Measurements from ENCODE around the gene PRKD2.
"Not testable (repeated sequence)": the region's sequence is repeated elsewhere in the genome, so short reads cannot be mapped to it uniquely, and the experiment has no call there.

PRKD2 gene

GRCh38 chr19:46724468-46724867 lies 7.6 kb upstream of the PRKD2 start:
- no peak for DNase-seq (ENCODE audit: low spot score)

DNA sequence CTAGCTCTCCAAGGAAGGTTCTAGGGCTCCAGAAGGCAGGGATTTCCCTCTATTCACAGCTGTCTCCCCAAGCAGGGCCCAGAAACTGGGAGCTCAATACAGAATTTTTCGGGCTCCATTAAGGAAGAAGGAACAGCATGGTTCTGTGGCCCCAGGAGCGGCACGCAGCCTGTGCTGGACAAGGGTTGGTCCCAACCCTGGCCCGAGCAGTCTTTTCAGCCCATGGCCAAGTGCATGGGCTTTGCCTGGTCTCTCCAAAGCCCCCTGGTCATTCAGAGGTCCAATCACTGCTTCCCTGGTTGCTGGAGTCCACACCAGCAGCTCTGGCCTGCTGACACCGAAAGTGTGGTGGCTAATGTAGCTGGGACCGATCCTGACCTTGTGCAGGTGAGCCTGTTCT lies 6.6 kb upstream of the PRKD2 start:
- DNase-seq (ENCODE audit: low spot score): no peak

GRCh38 chr19:46723023-46723461 lies 6.1 kb upstream of the PRKD2 start:
- no peak for DNase-seq (ENCODE audit: low spot score)

DNA sequence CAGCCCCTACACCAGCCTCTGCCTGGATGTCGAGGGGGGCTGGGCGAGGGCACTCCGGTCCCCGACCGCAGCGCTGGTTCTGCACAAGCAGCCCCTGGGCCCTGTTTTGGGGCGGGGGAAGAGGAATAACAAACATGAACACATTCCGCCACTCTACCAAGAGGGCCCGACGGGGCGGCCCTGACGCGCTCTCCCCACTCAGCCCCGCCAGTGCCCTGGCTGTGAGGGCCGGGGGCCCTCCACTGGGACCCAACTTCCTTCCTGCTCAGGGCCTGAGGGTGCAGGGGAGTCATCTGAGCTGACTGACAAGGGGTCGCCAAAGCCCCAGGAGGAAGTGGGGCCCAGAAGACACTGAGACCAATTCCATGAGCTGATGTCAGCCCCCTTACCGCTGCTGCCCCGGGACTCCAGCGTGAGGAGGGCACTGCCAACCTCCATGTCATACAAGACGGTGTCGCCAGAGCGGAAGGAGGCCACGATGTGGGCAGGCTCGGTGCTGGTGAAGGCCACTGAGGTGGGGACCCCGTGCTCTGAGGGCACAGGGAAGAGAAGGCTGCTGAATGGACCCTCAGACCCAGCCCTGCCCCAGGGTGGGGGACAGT lies 5.6 kb upstream of the PRKD2 start:
- DNase-seq (ENCODE audit: low spot score): no peak

GRCh38 chr19:46722004-46722380 lies 5.1 kb upstream of the PRKD2 start:
- DNase-seq (ENCODE audit: low spot score): no peak

- peak; percentile 75 for DNase-seq (ENCODE audit: low spot score)
Measured at GRCh38 chr19:46721269-46722003, 4.5 kb upstream of the PRKD2 start.

DNA sequence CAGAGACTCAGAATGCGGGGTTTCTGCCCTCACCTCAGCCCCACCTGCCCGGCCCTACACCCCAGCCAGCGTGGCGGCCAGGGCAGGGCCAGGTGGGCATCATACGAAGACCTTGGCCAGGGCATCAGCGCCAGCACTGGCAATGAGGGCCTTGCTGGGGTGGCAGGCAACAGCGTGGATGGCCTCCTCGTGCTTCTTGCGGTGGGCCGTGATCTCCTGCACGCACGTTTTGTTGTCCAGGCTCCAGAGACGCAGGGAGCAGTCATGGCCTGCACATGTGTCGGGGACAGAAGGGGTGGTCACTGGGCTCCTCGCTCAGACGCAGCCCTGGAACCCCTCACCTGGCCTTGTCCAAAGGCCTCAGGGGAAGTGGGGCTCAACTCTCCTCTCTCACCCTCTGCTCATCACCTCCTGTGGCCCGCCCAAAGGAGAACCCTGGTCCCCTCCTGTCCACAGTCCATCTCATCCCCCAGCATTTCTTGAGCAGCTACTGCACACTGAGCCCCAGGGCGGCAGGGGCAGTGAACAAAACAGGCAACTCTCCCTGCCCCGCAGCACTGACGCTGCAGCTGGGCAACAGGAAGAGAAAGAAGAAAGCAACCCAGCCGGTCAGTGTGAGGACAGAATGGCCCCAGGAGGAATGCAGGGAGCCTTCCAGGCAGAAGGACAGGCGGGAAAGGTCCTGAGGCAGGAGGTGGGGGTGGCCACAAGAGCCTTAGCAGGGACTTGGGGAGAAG lies 3.8 kb upstream of the PRKD2 start:
- no peak for DNase-seq (ENCODE audit: low spot score)

GRCh38 chr19:46719629-46720502 lies 3.0 kb upstream of the PRKD2 start:
- DNase-seq (ENCODE audit: low spot score): no peak

GRCh38 chr19:46718934-46719622 lies 2.2 kb upstream of the PRKD2 start:
- DNase-seq (ENCODE audit: low spot score): no peak

DNA sequence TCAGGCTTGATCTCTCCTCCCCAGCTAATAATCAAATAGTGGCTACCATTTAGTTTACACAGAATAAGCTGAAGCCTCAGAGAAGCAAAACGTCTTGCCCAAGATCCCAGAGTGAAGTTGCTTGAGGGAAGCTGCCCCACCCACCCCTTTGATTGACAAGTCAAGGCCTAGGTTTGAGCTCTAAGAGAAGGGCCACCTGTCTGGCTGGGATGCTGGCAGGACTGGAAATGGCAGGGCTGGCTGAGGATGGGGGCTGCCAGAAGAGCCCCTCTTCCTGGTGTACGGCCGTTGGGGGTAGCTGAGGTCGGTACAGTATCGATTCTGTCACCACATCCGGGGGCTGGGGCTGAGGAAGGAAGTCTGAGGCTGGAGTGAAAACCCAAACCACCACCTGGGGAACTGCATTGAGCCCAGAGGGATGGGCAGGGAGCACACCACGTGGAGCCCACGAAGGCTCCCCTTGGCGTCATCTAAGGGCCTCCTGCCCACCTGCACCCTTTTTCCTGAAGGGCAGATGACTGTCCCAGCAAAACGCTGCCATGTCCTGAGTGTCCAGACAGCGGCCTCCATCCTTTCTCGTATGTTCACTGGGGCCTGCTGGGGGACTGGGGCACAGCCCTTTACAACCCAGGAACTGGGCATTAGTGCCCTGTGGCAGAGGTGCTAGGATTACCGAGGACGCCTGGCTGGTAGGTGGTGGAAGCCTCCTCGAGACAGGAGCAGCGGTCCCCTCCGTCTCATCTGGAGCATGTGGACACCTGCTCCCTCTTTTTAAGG lies 1.4 kb upstream of the PRKD2 start:
- peak; percentile 56 for DNase-seq (ENCODE audit: low spot score)

- DNase-seq (ENCODE audit: low spot score): peak; percentile 47
Measured at GRCh38 chr19:46717716-46718143, 816 bp upstream of the PRKD2 start.

- peak; percentile 67 for DNase-seq (ENCODE audit: low spot score)
Measured at GRCh38 chr19:46716672-46717033, 261 bp downstream of the PRKD2 start.

DNA sequence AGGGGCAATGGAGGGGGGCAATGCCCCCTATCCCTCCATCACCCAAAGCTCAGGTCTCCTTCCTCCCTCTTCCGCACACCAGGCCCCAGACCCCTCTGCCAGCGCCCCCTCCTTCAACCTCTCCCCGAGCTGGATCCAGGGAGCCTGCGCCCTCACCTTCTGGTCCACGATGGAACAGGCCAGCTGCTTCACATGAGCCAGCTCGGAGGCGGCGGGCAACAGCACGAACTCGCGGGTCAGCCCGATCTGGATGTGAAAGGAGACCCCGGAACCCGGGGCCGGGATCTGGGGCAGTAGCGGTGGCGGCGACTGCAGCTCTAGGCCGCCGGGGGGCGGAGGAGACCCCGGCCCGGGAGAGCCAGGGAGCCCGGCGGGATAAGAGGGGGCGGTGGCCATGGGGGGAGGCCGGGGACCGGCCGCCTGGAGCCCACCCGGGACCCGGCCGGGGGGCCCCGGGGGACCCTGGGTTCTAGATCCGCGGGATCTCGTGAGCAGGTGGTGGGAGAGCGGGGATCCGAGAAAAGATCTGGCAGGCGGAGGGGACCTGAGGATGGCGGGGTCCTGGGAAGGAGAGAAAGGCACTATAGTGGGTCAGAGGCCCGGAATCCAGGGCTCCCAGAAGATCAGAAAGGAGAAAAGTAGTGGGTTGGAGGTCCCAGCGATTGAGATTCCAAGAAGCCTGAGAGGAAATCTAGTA lies 791 bp downstream of the PRKD2 start:
- peak; percentile 54 for DNase-seq (ENCODE audit: low spot score)

GRCh38 chr19:46715620-46715974 lies 1.3 kb downstream of the PRKD2 start:
- no peak for DNase-seq (ENCODE audit: low spot score)

DNA sequence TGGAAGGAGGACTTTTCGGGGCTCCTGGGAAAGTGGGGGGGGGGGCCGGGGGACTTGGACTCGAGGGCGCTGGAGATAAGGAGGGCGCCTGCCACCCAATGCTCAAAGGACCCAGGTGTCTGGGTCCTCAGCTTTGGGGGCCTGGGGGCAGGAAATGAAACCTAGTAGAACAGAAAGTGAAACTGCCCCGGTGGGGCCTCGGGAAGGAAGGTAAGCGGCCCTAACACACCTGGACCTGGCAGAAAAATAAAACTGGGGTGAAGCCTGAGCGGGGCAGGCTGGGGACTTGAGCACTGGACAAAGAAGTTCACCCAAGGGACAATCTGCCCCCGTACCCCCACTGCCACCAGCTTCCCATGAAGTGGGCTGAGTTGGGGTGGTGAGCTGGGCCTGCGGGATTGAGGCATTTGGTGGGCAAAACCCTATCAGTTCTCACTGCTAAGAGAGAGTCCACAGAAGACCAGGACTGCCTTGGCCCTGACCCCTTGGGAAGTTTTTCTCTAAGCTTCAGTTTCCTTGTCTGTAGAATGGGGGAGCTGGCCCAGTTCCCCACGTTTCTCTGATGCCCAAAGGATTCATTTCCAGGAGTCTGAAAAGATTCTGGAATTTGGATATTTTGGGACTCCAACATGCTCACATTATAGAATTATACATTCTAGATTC lies 2.3 kb downstream of the PRKD2 start:
- no peak for DNase-seq (ENCODE audit: low spot score)

- DNase-seq (ENCODE audit: low spot score): peak; percentile 98
Measured at GRCh38 chr19:46713781-46714443, 3.0 kb downstream of the PRKD2 start.

DNA sequence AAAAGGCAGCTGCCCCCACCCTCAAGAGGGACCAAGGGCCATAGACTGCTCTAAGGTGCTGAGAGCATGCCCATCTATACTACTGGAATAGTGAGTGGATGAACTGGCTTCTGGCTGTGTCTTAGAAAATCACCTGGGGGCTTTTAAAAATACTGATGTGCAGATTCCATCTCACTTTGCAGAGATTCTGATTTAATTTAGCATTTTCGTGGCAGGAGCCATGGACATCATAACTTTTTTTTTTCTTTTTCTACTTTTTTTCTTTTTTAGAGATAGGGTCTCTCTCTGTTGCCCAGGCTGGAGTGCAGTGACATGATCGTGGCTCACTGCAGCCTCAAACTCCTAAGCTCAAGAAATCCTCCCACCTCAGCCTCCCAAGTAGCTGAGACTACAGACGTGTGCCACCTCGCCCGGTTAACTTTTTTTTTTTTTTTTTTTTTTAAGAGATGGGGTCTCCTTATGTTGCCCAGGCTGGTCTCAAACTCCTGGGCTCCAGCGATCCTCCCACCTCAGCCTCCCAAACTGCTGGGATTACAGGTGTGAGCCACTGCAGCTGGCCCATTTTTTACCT lies 4.1 kb downstream of the PRKD2 start:
- not testable (repeated sequence) for DNase-seq (ENCODE audit: low spot score)

DNA sequence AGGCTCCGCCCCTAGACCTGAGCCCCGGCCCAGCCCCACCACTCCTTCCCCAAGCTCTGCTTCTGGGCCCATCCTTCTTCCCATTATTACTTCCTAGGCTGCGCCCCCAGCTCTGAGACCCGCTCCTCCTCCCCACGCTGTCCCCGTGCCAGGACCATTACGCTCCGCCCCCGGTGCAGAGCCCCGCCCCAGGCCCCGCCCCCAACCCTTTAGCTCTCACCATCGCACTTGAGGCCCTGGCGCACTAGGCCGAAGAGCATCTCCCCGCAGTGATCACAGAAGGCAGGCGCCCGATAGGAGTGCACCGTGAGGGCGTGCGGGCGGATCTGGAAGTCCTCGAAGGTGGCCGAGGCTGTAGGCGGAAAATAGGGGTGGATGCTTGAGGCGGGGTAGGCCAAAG lies 6.2 kb downstream of the PRKD2 start:
- no peak for DNase-seq (ENCODE audit: low spot score)

Measured in HuH-7.5 (cell line).